ENCODE data around the gene ZNF280A. TPM values are rescaled to one million over a fixed set of nuclear protein-coding genes. Genes with fewer than 3 reads are reported as not detected.
A peak's percentile ranks its signal among the peaks of the same experiment; 100 is the strongest.

ZNF280A gene
- total and polyA plus RNA-seq, 9 of the 15 experiments (the other 6 are each of a cell fraction or from before 2014, with no cell fraction given) = 19.0 to 40.8 (median 28.6) TPM

GRCh38 chr22:22569218-22569617 is 49.1 kb upstream of the ZNF280A start (continued):
- TF ChIP-seq ZNF639 (CRISPR knock-in tag; conservative IDR thresholded peaks at IDR 0.05 in 1 of 2, IDR thresholded peaks at IDR 0.05 in 1 of 2) (peak in 1 of 2 experiments; percentile 96; a peak in 2 of 4 replicates), ZNF699 (CRISPR knock-in tag; IDR thresholded peaks at IDR 0.05; ENCODE audit: insufficient replicate concordance) (peak; percentile 27), CREM (IDR thresholded peaks at IDR 0.05; ENCODE audit: low read depth) (no peak), ZNF518B (CRISPR knock-in tag; IDR thresholded peaks at IDR 0.05) (no peak), KAT8 (IDR thresholded peaks at IDR 0.05; ENCODE audit: low read depth) (no peak), MYNN (IDR thresholded peaks at IDR 0.05) (no peak), MYNN (CRISPR knock-in tag; IDR thresholded peaks at IDR 0.05) (peak; percentile 66; the same call in 1 of the 2 replicates), HMG20A (CRISPR knock-in tag; conservative IDR thresholded peaks at IDR 0.05) (no peak), PREB (CRISPR knock-in tag; IDR thresholded peaks at IDR 0.05) (peak; percentile 60; the same call in 1 of the 2 replicates), HNRNPH1 (optimal IDR thresholded peaks at IDR 0.05; ENCODE audit: low read depth, low read length) (no peak)

Measured in K562 (cell line).